Activated CD4-positive, CD25-positive, alpha-beta regulatory T cell treated with anti-CD3 and anti-CD28 coated beads, Interleukin-2, amount 50 U/mL, for 16 hours (primary cell): ENCODE data around the gene HOXA2.

ENCODE experiments used
- DNase-seq: peaks from one replicate; pipeline ENCODE4 v3.0.0-alpha.2; 2020; ENCODE audit warnings: low read depth, low spot score

HOXA2 gene

DNA sequence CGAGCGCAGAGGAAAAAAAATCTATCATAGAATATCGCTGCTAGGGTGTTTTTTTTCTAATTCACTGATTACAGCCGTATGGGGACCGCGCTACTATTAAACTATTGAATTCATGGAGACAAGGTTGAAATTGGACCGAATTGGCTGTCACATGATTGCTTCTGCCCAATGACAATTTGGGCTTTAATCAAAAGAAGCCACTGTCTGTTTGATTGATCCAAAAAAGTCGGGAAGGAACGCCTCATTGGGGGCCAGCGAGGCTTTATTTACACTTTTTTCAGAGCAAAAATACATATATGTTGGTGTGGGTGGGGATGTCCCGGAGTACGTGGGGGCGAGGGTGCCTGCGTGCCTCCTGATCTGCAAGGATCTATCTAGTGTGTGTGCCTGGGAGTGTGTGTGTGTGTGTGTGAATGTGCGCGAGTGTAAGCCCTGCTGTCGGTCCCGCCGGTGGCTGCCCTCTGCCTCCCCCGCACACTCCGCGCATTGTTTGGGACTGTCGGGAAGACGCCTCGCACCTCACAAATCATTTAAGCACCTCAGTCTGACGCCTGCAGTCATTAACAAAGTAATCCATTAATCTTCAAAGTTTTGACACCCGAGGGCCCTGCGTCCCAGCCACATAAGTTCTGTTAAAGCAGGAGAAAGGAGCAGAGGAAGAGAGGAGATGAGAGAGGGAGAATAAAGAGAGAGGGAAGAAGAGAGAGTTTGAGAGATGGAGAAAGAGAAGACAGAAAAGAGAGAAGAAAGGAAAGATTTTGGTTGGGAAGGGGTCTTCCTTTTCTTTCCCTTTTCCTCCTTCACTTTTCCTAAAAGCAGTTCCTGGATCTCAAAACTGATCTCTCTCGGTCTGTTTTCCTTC is at the start of gene HOXA2:
Gene HOXA2, minus strand, starts transcription at position 103 of the 862 bp plus-strand sequence. CDS start 183 bp downstream, outside the sequence.
- DNase-seq = no peak

GRCh38 chr7:27151341-27151930 is 49.0 kb upstream of the HOXA2 start:
- no peak for DNase-seq

GRCh38 chr7:27150568-27151340 is 48.3 kb upstream of the HOXA2 start:
- DNase-seq = no peak

DNA sequence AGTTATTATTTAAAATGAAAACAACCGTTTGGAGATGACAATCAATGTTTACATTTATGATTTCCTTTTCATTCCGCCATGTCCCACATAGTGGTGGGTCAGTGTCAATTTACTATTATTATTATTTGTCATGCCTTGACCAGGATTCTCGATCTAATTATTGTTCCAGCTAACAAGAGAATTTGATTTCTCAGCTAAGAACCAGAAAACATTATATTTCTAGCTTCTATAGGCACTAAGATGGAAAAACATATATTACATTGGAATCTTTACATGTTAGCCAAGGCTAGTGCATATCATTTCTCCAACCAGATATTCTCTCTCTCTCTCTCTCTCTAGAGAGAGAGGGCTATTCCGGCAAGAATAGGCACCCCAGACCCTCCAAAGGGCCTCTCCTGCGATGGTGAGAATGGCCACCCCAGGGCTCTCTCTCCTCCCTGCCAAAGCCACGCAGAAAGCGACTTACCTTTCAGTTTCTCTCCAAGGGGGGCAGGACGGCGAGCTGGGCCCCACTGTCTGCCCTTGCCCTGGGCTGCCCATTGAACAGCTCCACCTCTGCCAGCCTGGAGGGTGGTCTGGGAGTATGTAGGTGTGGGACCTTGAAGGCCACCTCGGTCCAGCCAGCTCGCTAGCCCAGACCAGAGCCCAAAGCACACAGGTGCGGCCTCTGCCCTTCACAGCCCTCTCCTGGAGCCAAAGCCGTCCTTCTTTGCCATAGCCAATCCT is 47.5 kb upstream of the HOXA2 start:
- DNase-seq = no peak

GRCh38 chr7:27148756-27149641 is 46.5 kb upstream of the HOXA2 start:
- DNase-seq = no peak

GRCh38 chr7:27148031-27148755 is 45.7 kb upstream of the HOXA2 start:
- no peak for DNase-seq

- DNase-seq = no peak
These were observed 44.9 kb upstream of the HOXA2 start, which contains the start of gene HOXA6 for GRCh38 chr7:27147199-27148030. HOXA6 (minus strand) TSS chr7:27147774; CDS start chr7:27147749, 25 bp downstream.

GRCh38 chr7:27146491-27147198 is 44.2 kb upstream of the HOXA2 start:
- no peak for DNase-seq

DNA sequence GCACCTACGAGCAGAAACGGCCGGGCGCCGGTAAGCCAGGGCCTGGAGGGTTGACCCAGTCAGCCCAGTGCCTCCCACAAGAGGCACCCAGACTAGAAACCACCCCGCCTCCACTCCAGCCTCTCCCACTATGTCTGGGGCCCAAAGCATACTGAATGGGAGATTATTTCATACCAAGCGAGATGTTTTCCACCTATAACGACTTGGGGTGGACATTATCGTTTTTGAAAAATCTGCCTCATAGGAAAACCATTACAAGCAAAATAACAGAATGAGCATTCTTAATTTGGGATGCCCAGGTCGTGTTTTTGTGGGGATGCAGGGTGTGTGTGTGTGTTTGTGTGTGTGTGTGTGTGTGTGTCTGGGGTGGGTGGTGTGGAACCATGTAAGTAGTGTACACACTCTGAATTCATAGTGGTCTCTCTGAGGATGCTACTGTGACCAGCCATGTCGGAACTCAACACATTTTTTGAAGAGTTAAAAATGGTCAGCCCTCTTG is 43.5 kb upstream of the HOXA2 start:
- DNase-seq = no peak

DNA sequence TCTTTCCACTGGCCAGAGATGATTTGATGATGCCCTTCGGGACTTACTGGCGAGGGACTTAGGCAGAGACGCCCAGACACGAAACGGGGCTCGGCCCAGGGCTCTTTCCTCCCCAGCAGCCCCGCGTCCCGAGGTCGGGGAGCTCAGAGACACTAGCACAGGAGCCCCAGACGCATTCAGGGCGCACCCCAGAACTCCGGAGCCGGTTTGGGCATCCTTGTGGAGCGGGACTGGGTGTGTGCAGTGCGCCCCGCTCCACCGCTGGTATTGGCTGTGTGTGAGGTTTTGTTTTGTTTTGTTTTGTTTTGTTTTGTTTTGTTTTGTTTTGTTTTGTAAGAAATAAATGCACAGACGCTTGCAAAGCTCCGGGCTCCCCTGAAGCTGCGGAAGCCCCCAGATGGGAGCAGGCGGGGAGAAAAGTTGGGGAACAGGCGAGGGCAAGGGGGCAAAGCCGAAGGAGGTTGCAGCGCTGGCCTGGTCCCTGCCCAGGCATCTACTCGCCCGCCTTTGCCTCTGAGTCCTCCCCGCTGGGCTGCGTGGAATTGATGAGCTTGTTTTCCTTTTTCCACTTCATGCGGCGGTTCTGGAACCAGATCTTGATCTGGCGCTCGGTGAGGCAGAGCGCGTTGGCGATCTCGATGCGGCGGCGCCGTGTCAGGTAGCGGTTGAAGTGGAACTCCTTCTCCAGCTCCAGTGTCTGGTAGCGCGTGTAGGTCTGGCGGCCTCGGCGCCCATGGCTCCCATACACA is 42.9 kb upstream of the HOXA2 start:
- no peak for DNase-seq

DNA sequence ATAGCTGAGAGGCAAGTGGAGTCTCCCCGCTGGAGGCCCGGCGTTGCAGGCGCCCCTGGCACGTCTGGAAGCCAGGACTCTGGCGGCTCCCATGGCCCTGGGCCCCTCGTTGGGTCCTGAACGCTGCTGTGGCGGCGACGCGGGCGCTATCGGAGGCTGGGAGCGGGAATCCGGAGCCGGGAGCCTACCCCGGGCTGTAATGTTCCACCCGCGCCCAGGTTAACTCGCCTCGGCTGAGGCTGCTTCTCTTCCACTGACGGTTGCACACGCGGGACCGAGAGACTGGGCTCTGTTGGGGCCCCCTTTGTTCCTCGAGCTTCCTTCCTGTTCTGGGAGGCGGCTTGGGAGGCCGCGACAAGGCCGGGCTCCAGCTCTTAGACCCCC is 42.3 kb upstream of the HOXA2 start:
- DNase-seq = no peak

- no peak for DNase-seq
These were observed 41.7 kb upstream of the HOXA2 start for GRCh38 chr7:27143950-27144780.

- DNase-seq = no peak
These were observed 40.8 kb upstream of the HOXA2 start, which contains the start of gene HOXA5 for GRCh38 chr7:27143023-27143949. HOXA5 (minus strand) TSS chr7:27143681; CDS start chr7:27143607, 74 bp downstream.

DNA sequence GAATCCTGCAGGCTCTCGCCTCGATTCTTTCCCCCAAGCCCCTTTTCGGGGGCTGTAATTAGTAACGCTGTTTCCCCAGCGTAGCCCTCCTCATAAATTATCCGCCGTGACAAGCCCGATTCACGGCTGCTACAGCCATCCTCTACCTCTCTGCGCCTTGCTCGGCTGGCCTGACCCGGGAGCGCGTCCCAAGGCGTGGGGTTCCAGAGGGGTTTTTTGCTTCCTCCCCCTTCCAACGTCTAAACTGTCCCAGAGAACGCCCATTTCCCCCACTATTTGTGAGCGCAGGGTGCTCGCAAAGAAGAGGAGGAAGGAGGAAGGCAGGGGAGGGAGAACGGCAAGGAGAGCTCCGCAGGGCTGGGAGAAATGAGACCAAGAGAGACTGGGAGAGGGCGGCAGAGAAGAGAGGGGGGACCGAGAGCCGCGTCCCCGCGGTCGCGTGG is 40.1 kb upstream of the HOXA2 start:
- DNase-seq = no peak

GRCh38 chr7:27141923-27142579 is 39.6 kb upstream of the HOXA2 start:
- no peak for DNase-seq
